ENCODE results near the gene DMD.

Gene DMD

DNA sequence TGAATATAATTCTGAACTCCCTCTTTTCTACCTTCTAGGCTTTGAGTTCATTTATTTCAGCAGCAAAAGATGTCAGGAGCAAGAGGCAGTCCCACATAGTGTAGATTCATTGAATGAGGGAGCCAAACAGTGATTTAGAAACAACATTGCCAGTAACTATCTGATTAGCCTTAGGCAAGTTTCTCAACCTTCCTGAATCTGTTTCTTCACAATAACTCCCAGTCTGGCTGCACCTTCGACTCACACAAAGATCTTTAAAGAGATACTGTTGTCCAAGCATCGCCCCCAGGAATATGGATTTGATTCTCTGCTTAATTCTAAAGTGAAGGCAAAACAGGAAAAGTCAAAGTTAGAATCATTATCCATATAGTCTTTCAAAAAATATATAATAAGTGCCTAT lies 1026.2 kb downstream of the DMD start:
- no peak for DNase-seq

DNA sequence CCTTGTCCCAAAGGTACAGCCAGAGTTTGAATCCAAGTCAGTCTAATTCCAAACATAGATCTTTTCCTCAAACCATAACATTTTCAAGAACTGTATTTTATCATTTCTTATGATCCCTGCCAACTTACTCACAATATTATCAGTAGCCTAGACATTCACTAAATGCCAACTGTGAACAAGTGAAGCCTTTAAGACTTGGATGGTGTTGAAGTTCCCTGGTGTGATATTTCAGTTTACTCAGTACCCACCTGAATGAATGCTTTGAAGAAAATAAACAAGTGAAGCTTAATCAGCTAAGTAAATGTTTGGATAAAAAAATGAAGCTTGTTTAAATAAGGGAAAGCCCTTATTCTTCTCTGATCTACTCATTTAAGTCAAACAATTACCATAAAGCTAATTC lies 1028.3 kb downstream of the DMD start:
- no peak for DNase-seq

DNA sequence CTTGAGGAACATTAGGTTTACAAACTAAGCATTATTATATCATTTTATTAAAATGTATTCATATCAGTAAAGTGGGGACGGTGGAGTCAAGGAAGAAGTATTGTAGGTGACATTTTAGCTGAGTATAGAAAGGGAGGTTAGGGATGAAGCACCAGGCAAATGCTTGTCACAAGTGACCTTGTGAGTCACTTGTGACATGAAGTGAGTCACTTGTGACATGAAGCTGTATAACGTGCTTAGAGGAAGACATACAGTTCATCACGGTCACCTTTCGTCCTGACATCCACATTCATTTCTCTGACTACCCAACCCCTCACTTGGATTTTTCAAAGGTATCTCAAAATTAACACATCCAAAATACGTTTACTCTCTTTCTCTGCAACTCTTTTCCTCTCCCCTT lies 1034.8 kb downstream of the DMD start:
- DNase-seq: no peak

DNA sequence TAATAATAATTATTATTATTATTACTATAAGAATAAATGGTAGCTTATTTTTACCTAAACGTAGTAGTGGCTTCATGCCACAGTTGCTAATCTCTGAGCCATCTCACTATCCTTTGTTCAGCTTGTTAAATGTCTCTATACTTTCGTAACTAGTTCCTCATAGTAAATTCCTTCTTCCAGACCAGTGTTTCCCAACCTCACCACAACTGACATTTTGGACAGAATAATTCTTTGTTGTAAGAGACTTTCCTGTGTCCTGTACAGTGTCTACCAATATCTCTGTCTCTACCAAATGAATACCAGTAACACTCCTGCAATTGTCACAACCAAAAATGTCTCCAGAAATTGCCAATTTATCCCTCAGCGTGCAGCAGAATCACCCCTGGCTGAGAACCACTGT lies 1040.9 kb downstream of the DMD start:
- no peak for DNase-seq

DNA sequence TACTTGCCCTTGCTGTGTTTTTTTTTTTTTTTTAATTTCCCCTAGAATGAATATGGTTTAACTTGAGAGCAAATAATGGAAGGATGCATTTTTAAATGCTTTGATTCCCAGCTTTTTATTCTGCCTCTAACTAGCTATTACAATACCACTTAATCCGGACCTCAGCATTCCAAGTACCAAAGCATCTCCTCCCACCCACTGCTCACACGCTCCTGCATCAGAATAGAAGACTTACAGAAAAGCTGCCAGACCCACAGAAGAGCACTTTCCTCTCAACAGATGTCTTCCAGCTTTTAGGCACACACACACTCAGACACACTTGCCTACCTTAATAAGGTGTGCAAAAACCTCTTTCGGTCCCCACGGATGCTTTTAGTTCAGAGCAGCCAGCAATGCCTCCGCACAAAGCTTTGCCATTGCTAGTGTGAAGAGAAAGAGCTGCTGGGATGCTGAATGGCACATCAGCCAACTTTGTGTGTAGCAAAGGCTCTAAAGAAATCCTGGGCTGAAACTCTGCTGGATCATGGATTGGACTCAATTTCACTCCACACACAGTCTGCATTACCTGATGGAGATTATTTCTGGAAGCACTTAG lies 1056.2 kb downstream of the DMD start:
- DNase-seq: no peak

DNA sequence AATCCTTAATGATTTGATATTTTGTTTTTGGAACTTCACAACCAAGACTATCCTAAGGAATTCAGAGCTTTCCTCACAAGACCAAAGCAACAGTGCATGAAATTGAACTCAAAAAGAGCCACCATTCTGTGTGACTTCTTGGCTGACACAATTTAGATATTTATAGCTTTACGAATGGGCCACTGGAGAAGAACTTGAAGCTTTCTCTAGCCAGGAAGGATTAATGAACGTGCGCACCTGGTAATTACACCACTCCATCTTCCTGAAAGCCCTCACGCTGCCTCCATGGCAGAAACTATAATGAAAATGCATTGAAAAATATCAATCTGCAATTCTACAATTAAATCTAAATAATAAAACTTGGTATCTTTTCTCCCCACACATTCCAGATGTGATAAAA lies 1057.8 kb downstream of the DMD start:
- no peak for DNase-seq

DNA sequence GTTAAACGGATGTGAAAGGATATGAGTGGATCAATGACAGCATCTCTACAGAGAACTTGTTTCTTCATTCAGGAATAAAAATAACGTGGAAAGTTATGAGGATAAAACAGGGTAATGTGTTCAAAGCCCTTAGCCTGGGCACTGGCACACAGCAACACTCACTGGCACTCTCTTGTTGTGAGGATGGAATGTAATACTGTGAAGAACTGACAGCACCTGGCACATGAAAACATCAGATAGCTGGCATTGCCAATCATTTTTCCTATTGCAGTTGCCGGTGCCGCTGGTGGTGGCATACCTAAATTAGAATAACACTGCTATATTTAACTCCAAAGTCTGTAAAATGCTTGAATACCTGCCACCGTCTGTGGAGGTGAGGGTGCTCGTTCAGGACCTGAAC lies 1061.2 kb downstream of the DMD start:
- no peak for DNase-seq

DNA sequence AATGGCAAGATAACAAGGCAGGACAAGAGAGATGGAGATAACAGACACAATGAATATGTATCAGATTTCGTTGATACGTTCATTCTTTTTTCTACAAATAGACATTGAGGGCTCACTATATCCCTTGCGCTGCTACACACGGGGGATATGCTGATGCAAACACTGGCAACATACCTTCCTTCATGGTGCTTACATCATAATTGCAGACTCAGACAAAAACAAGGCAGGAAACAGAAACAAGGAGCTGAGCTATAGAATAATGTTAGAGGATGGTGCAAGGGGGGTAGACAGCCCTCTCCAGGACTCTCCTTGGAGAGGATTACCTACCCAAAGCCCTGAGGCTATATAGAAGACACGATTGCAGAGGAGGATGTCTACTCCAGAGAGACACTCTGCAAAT lies 1069.5 kb downstream of the DMD start:
- no peak for DNase-seq

DNA sequence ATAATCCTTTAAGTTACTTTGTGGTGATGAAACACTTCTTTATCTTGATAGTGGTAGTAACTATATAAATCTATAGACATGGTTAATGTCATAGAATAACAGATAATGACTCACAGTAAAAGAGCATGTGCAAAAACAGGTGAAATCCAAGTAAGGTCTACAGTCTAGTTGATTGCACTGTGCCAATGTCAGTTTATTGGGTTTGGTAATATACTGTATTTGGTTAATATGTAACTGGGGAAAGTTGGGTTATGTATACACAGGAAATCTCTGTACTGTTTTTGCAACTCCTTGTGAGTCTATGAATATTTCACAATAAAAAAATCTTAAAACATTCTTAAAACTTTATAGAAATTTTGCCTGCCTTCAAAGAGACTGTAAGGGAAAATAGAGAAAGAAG lies 1071.9 kb downstream of the DMD start:
- DNase-seq: no peak

DNA sequence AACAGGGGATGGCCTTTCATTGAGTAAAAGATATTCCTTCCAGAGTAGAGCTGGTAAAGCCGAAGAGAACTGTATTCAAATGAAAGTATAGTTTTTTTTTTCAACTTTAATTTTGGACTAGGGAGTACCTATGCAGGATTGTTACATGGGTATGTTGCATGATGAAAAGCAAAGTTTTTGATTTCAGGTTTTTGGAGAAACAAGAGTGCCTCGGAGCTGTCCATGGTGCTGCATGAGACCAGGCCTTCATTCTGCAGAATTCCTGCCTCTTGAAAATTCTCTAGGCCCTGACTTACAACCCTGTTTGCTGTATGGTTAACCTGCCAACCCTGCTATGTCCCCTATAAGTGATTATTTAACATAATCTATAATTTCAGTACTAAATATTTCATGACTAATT lies 1073.8 kb downstream of the DMD start:
- no peak for DNase-seq

DNA sequence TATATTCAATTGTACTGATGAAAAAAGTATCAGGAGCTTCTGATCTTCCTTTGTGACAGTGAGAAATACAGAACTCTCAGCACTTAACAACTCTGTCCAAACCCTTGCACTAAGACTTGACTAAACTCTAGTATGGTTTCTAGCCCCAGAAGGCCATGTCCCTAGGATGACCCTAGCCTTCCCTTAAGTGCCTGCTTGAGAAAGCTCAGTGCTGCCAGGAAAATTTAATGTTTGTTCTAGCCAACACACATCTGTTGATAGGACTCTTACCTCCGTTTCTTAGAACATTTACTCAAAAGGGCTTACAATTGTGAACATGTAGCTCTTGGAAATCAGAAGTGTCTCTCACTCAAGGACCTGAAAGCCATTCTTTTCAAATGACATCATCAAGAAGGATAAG lies 1084.4 kb downstream of the DMD start:
- no peak for DNase-seq

DNA sequence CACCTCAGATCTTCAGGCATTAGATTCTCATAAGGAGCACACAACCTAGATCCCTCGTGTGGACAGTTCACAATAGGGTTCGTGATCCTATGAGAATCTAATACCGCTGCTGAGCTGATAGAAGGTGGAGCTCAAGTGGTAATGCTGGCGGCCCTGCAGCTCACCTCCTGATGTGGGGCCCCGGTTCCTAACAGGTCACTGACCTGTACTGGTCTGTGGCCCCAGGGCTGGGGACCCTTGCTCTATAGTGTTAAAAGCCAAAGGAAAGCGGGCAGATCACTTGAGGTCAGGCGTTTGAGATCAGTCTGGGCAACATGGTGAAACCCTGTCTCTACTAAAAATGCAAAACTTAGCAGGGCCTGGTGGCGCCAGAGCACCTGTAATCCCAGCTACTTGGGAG lies 1092.5 kb downstream of the DMD start:
- no peak for DNase-seq

DNA sequence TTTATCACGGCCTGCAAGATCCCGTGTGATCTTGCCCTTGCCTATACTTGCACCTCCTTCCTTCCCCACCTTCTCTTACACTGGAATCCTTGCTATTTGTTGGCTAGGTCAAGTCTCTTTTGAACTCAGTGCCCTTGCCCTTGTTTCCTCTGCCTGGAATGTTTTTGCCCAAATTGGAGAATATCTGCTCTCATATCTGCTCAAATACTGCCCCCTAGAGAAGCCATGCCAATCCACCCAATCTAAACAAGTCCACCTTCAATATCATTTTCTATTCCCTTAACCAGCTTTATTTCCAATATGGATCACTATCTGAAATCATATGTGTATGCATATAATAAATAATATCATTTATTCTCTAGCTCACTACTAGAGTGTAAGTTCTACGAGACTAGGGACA lies 1095.3 kb downstream of the DMD start:
- no peak for DNase-seq

DNA sequence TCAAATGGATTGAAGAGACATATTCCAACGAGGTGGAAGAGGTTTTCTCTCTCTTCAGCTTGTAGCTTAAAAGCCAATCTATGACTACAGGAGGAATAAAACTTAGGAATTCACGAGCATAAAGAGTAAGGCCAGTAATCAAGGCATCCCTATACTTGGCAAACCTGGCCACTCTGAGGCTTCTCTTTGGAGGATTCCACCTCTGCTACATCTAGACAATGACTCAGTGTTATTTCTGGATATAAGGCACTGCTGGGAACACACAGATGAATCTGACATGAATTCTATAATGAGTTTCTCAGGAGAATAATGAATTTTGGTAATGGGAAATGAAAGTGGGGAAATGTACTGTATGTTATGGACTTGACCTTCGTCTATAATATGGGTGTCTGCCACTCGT lies 1123.7 kb downstream of the DMD start:
- DNase-seq: no peak

DNA sequence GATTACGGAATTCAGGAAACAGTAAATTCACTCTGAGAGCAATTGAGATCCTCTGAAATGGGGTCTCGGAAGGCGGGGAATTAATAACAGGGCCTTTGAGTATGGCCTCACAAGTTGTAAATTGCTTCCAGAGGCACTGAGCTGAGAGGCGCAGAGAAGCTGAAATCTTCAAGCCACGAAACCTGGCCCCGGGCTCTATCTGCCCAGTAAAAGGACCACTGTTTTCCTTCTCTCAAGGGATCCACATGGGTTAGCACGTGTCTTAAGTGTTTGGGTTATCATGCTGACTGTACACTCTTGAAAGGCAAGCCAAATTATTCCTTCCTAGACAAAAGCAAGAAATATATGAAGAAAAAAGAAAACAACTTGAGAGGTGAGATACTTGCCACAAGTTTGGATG lies 1126.6 kb downstream of the DMD start:
- no peak for DNase-seq

DNA sequence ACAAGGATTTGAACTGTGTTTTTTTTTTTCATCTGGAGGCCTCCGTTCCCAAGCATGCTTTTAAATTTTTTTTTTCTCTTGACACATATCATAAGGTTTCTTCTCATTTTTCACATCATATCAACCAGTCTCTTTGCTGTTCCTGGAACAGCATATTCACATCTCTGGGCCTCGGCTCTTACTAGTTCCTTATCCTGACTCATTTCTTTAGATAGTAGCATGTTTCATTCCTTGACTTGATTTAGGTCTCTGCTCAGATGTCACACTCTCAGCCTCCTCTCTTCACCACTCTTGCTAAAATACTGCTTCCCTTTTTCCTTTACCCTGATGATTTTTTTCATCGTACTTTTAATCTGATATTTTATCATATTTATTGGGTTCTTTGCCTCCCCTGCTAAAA lies 1163.1 kb downstream of the DMD start:
- no peak for DNase-seq

DNA sequence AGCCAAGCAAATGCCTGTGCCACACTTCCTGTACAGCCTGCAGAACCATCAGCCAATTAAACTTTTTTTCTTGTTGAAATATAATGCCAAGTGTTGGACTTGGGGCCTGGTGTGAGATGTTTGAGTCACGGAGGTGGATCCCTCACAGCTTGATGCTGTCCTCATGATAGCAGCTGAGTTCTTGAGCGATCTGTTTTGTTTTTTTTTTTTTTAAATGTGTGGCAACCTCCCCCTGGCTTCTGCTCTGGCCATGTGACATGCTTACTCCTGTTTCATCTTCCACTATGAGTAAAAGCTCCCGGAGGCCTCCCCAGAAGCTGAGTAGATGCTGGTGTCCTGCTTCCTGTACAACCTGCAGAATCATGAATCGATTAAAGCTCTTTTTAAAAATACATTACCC lies 1166.2 kb downstream of the DMD start:
- no peak for DNase-seq

DNA sequence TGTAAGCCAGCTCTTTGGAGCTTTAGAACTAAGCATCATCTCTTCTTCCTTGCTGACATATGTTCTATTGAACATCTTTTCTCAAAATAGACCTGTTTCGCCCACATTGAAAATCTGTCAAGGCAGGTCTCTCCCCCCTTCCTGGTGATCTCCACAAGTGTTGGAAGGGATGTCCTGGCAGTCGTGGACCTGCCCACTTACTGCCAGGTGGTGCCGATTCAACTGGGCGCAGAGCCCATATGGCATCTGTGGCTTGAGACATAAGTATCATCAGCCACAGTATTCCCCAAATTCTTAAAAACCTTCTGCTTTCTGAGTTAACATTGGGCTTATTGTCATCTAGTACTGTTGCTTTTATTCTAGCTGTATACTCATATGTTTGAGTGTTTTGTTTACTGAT lies 1170.2 kb downstream of the DMD start:
- no peak for DNase-seq

DNA sequence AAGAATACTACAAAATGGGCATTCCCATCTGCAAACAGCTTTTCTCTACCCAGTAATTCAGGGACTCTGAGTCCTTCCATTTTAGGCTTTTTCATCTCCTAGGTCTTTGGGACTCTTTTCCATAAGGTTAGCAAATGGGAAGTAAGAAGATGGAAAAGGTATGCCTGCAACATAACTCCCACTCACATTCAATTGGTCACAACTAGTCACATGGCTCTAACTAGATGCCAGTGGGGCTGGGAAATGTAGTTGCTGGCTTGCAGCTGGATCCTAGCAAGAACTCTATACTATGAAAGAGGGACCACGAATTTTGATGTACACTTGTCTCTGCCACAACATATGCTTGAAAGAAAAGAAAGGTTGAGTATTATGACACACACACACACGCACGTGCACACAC lies 1184.6 kb downstream of the DMD start:
- no peak for DNase-seq

DNA sequence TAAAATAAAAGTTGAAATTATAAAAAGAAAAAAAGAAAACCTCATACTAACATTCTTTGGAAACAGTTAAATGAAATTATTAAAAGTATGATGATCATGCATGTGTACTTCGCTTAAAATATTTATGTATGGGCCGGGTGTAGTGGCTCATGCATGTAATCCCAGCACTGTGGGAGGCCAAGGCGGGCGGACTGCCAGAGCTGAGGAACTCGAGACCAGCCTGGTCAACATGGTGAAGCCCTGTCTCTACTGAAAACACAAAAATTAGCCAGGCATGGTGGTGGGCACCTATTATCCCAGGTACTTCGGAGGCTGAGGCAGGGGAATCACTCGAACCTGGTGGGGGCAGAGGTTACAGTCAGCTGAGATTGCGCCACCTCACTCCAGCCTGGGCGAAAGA lies 1187.3 kb downstream of the DMD start:
- DNase-seq: no peak

DNA sequence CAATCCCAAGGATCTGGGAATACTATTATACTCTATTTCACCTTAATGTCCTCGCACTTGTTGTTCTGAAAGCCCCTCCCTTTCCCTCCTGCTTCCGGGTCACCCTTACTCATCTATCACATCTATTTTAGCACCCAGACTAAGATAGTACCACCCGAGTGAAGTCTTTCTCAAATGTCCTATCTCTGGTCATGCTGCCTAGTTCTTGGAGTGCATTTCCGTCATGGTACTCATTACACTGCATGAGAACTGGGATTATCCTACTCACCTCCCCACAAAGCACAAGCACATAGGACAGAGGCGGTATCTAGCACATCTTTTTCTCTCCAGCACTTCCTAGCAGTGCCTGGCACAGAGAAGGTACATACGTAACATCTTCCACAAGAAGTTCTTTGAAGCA lies 1195.2 kb downstream of the DMD start:
- no peak for DNase-seq

DNA sequence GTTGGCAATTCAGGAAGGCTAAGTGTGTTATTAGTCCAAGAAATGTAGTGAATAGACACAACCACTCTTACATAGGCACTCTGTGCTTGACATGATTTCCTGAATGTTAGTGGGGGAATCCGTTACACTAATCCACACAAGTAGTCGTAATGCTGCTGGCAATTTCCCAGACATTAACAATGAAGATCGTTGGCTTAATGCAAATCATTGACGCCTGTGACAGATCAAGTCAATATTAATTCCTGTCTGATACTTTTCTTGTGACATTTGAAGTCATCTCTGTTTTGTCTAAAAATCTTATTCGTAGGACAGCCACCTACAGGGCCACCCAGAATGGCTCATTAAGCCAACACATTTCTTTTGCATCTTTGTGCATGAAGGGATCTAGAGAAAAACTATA lies 1200.4 kb downstream of the DMD start:
- no peak for DNase-seq

DNA sequence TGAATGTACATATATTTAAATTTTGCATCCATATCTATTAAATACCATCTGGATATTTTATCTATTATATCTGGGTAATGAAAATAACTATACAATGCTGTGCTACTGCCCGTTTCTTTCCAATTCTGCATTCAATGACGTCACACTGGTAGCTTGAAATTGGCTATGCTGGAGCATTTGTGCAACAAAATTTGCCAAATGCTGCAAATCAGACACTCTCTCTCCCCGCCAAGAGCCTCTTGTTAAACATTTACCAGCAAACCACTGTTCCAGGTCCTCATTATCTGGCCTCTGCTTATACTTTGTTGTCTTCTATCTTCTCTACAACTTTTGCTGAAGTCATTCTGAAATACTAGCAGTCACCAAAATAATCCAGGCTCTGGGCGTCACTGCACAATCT lies 1201.1 kb downstream of the DMD start:
- DNase-seq: no peak

DNA sequence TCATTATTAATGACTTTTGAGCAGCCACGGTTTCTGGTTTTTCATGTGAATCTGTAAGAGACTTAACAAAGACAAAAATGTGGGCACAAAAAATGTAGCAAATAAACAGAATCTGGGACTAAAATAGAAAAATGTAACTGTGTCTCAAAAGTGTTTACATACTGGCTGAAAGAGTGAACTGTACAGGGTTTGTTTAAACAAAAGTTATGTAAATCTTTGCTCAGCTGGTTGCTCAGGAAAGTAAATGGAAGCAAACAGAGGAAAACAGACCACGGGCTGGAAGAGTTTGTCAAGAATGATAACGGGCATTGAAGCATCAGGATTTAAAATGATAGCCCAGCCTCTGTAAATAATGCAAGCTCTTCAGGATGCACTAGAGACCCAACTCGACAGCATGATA lies 1217.7 kb downstream of the DMD start:
- DNase-seq: no peak

DNA sequence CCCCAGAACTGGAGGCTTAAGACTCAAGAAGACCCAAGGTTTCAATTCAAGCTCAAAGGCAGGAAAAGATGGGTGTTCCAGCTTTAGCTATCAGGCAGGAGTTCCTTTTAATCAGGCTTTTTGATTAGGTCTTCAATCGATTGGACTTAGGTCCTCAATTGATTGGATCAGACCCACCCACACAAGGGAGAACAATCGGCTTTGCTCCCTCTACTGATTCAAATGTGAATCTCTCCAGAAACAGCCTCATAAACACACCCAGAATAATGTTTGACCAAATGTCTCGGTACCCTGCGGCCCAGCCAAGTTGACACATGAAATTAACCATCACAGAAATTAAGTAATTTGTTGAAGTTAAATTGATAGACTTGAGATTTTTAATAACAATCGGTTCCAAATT lies 1222.4 kb downstream of the DMD start:
- no peak for DNase-seq

DNA sequence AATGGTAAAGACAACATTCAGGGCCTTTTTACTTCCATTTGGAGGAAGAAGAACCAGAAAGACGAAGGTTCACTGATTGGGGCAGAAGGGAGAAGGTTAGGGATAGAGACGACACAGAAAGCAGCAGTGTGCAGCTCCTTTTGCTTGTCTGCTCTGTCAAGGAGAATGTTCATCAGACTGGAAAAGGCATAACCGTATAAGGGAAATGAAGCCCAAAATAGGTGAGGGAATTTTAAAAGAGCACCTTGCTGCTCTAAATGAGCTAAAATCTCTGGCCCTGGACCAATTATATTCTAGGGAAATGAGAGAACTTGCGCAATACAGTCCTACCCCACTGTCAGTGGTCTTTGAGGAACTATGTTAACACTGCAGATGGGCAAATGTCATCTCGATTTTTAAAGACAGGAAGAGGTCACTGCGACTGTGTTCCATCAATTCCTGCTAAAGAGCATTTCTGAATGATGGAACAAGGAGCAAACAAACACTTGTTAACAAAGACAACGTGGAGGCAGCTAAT lies 1229.7 kb downstream of the DMD start:
- DNase-seq: no peak

Measured in GF-D8 (cell line).